Measurements from ENCODE around the gene BOC.

Gene BOC

GRCh38 chr3:113193719-113194118 is 17.6 kb upstream of the BOC start:
- DNase-seq, result peak; percentile 7

DNA sequence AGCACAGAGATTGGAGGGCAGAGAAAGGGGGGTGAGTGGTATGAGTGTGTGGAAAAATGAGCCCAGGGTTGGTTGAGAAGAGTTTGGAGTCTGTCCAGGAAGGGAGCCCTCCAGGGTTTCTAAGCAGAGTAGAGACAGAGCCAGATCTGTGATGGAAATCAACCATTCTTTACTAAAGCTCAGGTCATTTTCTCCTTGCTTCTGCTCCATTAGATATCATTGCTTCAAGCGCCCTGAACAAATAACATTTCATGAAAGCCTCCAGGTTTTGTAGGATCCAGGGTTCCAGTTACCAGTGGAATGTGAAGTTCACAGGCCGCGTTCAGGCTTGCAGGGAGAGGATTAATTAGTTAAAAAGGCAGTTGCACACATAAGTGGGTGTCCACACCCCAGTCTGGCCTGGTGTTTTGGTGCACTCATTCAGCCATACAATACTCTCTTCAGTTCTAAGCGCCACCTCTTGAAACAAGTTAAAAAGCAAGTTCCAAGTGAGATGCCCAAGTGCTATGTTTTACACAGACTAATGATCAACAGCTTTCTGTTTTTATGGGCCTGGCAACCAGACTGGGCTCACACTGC is 16.4 kb upstream of the BOC start:
- peak; percentile 9 for DNase-seq

DNA sequence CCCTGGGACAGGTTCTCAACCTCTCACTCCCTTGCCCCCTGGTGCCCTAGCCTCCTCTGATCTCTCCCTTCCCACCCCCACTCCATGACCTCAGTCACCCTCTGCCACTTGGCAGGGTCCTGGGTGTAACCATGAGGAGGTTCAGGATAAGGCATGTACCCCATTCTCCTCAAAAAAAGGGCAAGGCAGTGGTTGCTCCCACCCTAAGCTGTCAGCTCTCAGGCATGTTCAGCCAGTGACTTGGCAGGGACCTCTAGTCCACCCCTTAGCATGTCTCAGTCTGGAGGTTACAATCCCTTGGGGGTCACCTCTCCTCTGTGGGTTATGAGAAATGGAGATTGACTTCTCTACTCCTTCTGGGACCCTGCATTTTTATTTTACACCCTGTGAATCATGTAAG is 11.0 kb upstream of the BOC start:
- DNase-seq, result no peak

DNA sequence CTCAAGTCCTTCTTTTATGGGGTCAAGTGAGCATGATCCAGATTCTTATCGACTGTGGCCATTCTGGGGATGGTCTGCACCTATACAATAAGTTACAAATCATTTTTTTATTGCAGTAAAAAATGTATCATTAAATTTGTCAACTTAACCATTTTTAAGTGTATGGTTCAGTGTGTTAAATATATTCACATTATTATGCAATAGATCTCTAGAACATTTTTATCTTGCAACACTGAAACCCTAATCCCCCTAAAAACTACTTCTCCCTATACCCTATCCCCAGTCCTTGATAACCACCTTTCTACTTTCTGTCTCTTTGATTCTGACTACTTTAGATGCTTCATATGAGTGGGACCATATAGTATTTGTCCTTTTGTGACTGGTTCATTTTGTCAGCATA is 10.4 kb upstream of the BOC start:
- no peak for DNase-seq

GRCh38 chr3:113204371-113204770 is 7.0 kb upstream of the BOC start:
- DNase-seq, result no peak

- DNase-seq, result no peak
These were observed 5.9 kb upstream of the BOC start for GRCh38 chr3:113205481-113205880.

GRCh38 chr3:113210604-113211329 is 590 bp upstream of the BOC start:
- no peak for DNase-seq

DNA sequence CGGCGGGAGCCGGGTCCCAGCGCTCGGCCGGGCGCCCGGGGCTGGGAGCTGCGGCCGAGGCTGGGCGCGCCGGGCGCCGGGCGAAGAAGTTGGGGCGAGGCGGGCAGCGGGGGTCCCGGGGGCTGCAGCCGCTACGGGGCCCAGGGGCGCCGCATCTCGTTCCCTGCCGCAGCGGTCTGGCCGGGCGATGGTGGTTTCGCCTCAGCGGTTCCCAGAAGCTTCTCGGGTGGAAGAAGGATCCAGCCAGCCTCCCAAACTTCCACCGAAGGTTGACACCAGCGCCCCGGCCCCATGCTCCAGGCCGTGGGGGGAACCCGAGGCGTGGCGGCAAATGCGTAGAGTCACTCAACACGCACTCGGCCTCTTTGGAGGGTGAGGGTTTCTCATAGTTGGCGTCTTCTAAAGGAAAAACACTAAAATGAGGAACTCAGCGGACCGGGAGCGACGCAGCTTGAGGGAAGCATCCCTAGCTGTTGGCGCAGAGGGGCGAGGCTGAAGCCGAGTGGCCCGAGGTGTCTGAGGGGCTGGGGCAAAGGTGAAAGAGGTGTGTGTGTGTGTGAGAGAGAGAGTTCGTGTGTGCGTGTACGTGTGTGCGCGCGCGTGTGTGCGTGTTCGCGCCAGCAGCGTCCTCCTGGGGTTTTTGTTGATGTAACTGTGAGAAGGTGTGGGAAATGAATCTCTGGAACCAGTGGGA is 940 bp downstream of the BOC start:
- DNase-seq, result peak; percentile 46

DNA sequence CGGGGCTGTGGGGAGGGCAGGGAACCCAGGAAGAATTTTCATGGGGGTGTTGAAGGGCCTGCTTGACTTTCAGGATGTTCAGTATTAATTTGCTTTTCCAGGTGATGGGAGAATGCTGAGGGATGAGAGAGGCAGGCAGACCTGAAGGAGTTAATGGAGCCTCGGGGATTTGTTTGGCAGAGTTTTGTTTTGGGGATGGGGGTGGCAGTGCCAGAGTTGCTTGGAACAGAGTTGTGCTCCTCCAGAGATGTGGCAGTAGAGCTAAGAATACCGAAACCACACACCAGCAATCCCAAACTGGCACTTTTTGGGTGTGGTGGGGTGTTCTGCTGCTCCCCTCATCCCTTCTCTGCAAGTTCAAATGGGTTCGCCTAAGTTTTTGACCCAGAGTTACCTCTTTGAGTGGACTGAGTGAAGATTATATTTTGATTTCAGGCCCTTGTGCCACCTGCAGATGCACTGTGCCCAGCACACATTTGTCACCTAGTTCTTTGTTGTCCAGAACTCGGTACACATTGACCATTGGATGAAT is 1.6 kb downstream of the BOC start:
- no peak for DNase-seq

GRCh38 chr3:113213896-113214587 is 2.7 kb downstream of the BOC start:
- DNase-seq, result peak; percentile 73

DNA sequence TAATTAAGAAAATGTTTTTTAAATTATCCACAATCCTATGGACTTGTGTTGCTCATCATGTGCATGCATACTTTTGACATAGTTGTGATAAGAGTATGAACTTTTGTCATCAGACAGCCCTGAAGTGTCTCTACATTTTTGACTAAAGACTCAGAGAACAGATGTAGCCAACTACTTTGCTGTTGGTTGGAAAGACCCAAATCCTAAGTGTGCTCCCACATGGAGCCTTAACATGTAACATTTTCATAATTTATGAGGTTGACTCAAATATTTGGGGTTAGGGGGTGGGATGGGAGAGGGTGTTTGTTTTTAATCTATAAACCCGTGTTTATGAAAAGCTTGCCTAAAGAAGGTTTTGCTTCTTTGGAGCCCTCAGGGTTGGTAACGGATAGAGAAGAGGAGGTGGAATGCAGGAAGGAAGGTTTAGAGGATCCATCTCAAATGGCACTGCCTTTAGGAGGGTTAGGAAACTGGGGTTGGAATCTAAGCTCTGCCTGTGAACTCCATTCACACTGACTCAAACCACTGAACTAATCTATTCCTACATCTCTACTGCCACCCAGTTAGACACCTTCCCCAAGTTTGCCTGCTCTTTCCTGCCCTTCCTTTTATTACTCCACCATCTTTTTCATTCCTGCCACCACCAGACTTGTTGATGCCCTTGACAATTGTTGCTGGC is 3.7 kb downstream of the BOC start:
- DNase-seq, result peak; percentile 83

GRCh38 chr3:113216393-113216792 is 5.0 kb downstream of the BOC start:
- no peak for DNase-seq

- DNase-seq, result no peak
These were observed 6.8 kb downstream of the BOC start for GRCh38 chr3:113218011-113218680.

DNA sequence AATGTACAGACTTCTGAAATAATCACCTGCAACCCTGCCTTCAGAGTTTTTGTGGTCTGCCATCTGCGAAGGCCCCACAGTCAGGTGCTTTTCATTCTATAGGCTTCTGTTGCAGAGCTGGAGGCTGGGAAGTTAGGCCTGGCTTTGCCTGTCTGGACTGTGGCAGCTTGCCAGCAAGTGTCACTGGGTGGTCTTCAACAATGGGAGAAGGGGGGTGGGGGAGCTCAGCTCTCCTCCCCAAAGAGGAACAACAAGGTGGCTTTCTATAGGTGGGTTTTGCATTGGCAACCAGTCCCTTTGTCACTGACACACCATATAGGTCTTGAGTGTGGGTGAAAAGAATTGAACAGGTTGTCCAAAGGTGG is 7.3 kb downstream of the BOC start:
- DNase-seq, result no peak

GRCh38 chr3:113219605-113220300 is 8.4 kb downstream of the BOC start:
- no peak for DNase-seq

- no peak for DNase-seq
These were observed 9.4 kb downstream of the BOC start for GRCh38 chr3:113220721-113221120.

DNA sequence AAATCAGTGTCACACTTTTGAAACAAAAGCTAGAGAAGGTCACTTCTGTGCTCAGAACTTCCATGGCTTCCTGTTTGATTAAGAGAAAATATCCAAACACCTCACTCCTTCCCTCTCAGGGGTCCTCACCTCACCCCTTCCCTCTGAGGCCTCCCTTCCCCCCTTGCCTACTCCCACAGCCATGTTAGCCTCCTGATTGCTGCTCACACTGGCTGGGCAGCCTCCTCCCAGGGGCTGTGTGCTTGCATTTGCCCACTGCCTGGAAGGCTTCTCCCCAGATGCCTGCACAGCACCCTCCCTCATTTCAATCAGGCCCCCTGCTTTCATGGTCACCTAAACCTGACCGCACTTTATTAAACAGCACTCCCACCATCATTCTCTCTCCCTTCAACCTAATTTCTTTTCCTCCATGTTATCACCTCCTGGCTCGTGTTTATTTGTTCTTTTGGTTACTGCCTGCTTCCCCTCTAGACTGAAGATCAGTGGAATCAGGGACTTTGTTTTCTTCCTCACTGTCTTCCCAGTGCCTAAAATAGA is 10.4 kb downstream of the BOC start:
- DNase-seq, result no peak

- DNase-seq, result no peak
These were observed 11.2 kb downstream of the BOC start for GRCh38 chr3:113222451-113223086.

DNA sequence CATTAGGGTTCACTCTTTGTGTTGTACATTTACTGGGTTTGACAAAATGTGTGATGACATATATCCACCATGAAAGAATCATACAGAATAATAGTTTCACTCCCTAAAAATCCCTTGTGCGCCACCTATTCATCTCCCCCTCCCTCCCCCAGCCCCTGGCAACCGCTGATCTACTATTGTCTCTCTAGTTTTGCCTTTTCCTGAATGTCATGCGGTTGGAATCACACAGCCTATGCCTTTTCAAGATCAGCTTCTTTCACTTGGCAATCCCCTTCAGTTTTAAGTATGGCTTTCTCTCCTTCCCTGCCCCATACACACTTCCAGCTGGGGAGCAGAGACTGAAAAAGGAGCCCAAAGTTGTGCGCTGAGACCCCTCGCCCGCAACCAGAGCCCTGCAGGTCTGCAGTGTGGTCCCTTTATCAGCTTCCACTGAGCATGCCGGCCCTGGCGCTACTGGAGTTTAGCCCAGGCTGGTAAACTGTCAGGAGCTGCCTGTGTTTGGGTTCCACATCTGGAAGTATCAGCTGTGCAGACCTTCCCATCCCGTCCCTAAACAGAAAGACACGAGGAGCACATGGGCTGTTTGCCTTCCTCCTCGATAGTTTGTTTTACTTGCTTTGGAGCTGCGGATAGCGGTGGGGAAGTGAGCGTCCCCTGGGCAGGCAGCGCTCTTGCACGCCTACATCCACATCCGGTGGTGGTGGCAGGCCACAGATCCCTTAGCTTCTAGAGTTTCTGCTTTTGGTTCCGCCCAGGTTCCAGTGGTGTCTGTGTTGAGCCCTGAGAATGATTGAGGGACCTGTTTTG is 12.3 kb downstream of the BOC start:
- DNase-seq, result peak; percentile 51

GRCh38 chr3:113225286-113225685 is 13.9 kb downstream of the BOC start:
- no peak for DNase-seq

All from fibroblast of skin of back (primary cell).